K562 (cell line): ENCODE results near the gene WDR1. TPM values are rescaled to one million over a fixed set of nuclear protein-coding genes. Genes with fewer than 3 reads are reported as not detected.
A peak's percentile ranks its signal among the peaks of the same experiment; 100 is the strongest.

Source experiments
- CREB1 ChIP-seq, 2 experiments: sonication (generic) in 1 of 2; formaldehyde crosslinking in 1 of 2; IDR thresholded peaks; 2 replicates each; pipeline versions ENCODE4 v1.6.1 to v1.8.0; 2012 to 2022; ENCODE audit warnings: inconsistent platforms in 1 of 2, mild to moderate bottlenecking in 1 of 2, missing genetic modification reagents in 1 of 2, moderate library complexity in 1 of 2
- FOSL1 ChIP-seq: fragments of 200-800 bp; sonication (Bioruptor generic); conservative IDR thresholded peaks from 2 replicates; pipeline ENCODE4 v1.6.1; 2016; ENCODE audit warnings: missing genetic modification characterization, missing compliant biosample characterization
- MCM2 ChIP-seq: fragments of 450-650 bp; IDR thresholded peaks from 2 replicates; pipeline ENCODE4 v1.6.1; 2017; ENCODE audit warnings: low read depth, mild to moderate bottlenecking
- MCM3 ChIP-seq: fragments of 450-650 bp; IDR thresholded peaks from 2 replicates; pipeline ENCODE4 v1.6.1; 2016
- SLC30A9 ChIP-seq: fragments of 250-450 bp; sonication (Bioruptor Pico); IDR thresholded peaks from 2 replicates; pipeline ENCODE4 v1.8.0; 2022; ENCODE audit warnings: mild to moderate bottlenecking, moderate library complexity
- SREBF1 ChIP-seq: fragments of 150-350 bp; IDR thresholded peaks from 2 replicates; pipeline ENCODE4 v1.6.1; 2014; ENCODE audit warnings: antibody characterized with exemption, low read depth, low read length, borderline replicate concordance
- TFAM ChIP-seq: fragments of 250-450 bp; sonication (Bioruptor Pico); conservative IDR thresholded peaks from 2 replicates; pipeline ENCODE4 v1.5.0; 2021; ENCODE audit warnings: mild to moderate bottlenecking, moderate library complexity
- polyA plus RNA-seq, 8 experiments: library from polyadenylated mRNA; depleted of rRNA in 4 of 8; stranded (reverse) in 5 of 8; unstranded in 3 of 8; fragments of >200 nt; fragmentation: Nextera tagmentation in 2 of 8; fragmentation: Illumina TruSeq in 1 of 8; extraction: Ambion mirVana in 2 of 8; extraction: Trizol in 1 of 8; gene quantifications; 2 replicates each; pipeline versions ENCODE4 v1.2.1 to v1.2.3, GENCODE V29; 2011 to 2014; ENCODE audit warnings: inconsistent platforms in 1 of 8, missing spikeins in 1 of 8
- total RNA-seq, 7 experiments: library from RNA; depleted of rRNA in 6 of 7; stranded (reverse); fragments of >200 nt in 6 of 7; fragmentation: Illumina TruSeq in 2 of 7; extraction: Trizol in 2 of 7; gene quantifications; 2 replicates each; pipeline versions ENCODE4 v1.2.1 to v1.2.3, GENCODE V29; 2011 to 2021; ENCODE audit warnings: low replicate concordance in 1 of 7
- TF ChIP-seq, protein P1 (sequence below): sonication (generic); formaldehyde crosslinking; IDR thresholded peaks from 2 replicates; pipeline ENCODE4 v1.5.0; 2020; ENCODE audit warnings: missing genetic modification reagents
- TF ChIP-seq, protein P2 (sequence below): fragments of 450-650 bp; IDR thresholded peaks from 2 replicates; pipeline ENCODE4 v1.6.1; 2016; ENCODE audit warnings: low read depth, mild to moderate bottlenecking, moderate library complexity
- TF ChIP-seq, protein P3 (sequence below): fragments of 450-650 bp; formaldehyde crosslinking; IDR thresholded peaks from 2 replicates; pipeline ENCODE4 v1.4.0; 2022; ENCODE audit warnings: mild to moderate bottlenecking, moderate library complexity

WDR1 gene
- total and polyA plus RNA-seq, 9 of the 15 experiments (the other 6 are each of a cell fraction or from before 2014, with no cell fraction given), result 16.1 to 213 (median 125) TPM

DNA sequence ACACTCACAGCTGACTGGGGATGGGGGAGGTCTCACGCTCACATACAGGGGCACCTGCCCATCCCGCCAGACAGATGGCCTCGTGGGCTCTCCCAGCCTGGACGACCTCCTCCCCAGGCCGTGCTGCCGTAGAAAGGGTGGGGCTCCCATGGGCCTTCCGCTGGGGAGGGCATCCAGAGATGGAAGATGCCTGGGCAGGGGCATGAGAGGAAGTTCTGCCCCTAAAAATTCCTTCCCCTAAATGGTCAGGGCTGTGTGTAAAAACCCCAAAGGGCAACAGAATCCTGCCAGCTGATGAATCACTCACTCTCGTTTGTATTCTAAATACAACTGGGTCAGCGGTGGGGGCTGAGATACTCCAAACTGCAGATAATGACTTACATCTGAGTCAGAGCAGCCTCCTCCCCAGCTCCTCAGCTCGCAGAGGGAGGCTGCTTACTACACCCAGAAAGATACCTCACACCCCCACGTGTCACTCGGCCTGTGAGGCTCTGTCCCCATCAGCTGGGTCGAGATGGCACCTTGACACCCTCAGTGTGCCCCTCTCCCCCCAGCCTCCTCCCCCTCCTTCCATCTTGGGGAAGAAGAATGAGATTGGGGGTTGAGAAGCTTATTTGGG is 10.1 kb downstream of the WDR1 start (continued):
- TF ChIP-seq MCM3 (no peak), CREB1 (IDR thresholded peaks at IDR 0.05) (no peak), CREB1 (CRISPR knock-in tag; IDR thresholded peaks at IDR 0.05) (0 out of 2 replicates have a peak, but pooled peaks have one; percentile 44), TFAM (CRISPR knock-in tag) (no peak), SREBF1 (no peak), SLC30A9 (CRISPR knock-in tag) (no peak), FOSL1 (tag) (peak; percentile 95), MCM2 (no peak)
- TF ChIP-seq, protein P1, sequence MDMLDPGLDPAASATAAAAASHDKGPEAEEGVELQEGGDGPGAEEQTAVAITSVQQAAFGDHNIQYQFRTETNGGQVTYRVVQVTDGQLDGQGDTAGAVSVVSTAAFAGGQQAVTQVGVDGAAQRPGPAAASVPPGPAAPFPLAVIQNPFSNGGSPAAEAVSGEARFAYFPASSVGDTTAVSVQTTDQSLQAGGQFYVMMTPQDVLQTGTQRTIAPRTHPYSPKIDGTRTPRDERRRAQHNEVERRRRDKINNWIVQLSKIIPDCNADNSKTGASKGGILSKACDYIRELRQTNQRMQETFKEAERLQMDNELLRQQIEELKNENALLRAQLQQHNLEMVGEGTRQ (CRISPR knock-in tag), result peak; percentile 48; the same call in 1 of the 2 replicates
- TF ChIP-seq, protein P2, sequence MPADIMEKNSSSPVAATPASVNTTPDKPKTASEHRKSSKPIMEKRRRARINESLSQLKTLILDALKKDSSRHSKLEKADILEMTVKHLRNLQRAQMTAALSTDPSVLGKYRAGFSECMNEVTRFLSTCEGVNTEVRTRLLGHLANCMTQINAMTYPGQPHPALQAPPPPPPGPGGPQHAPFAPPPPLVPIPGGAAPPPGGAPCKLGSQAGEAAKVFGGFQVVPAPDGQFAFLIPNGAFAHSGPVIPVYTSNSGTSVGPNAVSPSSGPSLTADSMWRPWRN, result no peak
- TF ChIP-seq, protein P3, sequence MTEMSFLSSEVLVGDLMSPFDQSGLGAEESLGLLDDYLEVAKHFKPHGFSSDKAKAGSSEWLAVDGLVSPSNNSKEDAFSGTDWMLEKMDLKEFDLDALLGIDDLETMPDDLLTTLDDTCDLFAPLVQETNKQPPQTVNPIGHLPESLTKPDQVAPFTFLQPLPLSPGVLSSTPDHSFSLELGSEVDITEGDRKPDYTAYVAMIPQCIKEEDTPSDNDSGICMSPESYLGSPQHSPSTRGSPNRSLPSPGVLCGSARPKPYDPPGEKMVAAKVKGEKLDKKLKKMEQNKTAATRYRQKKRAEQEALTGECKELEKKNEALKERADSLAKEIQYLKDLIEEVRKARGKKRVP (CRISPR knock-in tag), result no peak
